PC-9 (cell line): ENCODE results near the gene ANKRD44.

ENCODE experiments used
- EZH2 ChIP-seq: fragments of 200-600 bp; sonication (generic); IDR thresholded peaks from 2 replicates; pipeline ENCODE4 v1.8.0; 2017; ENCODE audit warnings: antibody characterized with exemption, low read depth
- TF ChIP-seq, protein P1 (sequence below): fragments of 200-600 bp; sonication (generic); conservative IDR thresholded peaks from 2 replicates; pipeline ENCODE4 v1.6.1; 2017; ENCODE audit warnings: mixed run types, antibody characterized with exemption, mild to moderate bottlenecking, moderate library complexity

- TF ChIP-seq, protein P1, sequence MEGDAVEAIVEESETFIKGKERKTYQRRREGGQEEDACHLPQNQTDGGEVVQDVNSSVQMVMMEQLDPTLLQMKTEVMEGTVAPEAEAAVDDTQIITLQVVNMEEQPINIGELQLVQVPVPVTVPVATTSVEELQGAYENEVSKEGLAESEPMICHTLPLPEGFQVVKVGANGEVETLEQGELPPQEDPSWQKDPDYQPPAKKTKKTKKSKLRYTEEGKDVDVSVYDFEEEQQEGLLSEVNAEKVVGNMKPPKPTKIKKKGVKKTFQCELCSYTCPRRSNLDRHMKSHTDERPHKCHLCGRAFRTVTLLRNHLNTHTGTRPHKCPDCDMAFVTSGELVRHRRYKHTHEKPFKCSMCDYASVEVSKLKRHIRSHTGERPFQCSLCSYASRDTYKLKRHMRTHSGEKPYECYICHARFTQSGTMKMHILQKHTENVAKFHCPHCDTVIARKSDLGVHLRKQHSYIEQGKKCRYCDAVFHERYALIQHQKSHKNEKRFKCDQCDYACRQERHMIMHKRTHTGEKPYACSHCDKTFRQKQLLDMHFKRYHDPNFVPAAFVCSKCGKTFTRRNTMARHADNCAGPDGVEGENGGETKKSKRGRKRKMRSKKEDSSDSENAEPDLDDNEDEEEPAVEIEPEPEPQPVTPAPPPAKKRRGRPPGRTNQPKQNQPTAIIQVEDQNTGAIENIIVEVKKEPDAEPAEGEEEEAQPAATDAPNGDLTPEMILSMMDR = no peak
- no peak for TF ChIP-seq EZH2
Observed at GRCh38 chr2:197247083-197247482, 63.5 kb downstream of the ANKRD44 start.
